Fibroblast of skin of right quadriceps (primary cell): Measurements from ENCODE around the gene MCOLN3.
"Not testable (repeated sequence)": the region's sequence is repeated elsewhere in the genome, so short reads cannot be mapped to it uniquely, and the experiment has no call there.

ENCODE experiments used
- DNase-seq: peaks from one replicate; pipeline ENCODE4 v3.0.0-alpha.2; 2013

Gene MCOLN3

GRCh38 chr1:84988588-84988987, 59.7 kb downstream of the MCOLN3 start:
- no peak for DNase-seq

- not testable (repeated sequence) for DNase-seq
Measured at GRCh38 chr1:84986561-84986960, 61.7 kb downstream of the MCOLN3 start.

- DNase-seq = no peak
Measured at GRCh38 chr1:84985365-84985764, 62.9 kb downstream of the MCOLN3 start.

GRCh38 chr1:84982395-84982794, 65.9 kb downstream of the MCOLN3 start:
- no peak for DNase-seq

DNA sequence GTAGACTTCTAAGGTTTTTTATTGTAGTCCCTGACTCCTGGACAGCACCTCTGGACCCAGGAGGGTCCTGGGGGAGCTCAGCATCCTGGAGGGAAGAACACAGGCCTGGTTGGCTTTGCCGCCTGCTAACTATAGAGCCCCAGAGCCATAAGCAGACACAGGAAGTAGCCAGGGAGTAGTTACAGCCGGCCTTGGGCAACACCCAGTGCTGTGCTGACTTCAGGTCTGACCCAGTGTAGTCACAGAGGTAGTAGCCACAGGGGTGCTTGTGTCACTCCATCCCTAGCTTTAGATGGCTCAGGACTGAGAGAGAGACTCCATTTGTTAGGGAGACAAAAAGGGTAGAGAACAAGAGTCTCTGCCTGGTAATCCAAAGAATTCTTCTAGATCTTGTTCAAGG, 73.3 kb downstream of the MCOLN3 start:
- DNase-seq = no peak

DNA sequence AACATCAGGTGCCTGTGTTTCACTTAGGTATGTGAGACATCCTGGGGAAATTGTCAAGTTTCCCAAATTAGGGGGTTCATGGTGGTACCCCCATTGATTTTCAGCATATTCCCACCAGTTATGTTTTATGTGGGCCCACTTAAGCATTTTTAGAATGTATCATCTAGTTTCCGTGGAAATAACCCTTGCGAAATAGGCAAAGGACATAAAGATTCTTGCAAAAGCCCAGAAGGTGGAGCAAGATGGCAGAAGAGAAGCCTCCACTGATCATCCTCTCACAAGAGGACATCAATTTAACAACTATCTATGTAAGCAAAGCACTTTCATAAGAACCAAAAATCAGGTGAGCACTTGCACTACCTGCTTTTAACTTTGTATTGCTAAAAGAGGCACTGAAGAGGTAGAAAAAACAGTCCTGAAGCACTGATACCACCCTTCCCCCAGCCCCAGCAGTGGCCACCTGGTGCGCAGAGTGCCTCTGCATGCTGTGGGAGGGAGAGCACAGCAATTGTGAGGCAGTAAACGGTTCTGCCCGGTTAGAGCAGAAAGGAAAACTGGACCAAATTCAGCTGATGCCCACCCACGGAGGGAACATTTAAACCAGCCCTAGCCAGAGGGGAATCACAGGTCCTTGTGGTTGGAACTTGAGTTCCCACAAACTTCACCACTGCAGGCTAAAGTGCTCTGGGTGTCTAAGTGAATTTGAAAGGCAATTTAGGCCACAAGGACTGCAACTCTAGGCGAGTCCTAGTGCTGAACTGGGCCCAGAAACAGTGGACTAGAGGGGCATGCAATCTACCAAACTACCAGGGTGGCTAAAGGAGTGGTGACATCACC, 74.6 kb downstream of the MCOLN3 start:
- peak; percentile 22 for DNase-seq

DNA sequence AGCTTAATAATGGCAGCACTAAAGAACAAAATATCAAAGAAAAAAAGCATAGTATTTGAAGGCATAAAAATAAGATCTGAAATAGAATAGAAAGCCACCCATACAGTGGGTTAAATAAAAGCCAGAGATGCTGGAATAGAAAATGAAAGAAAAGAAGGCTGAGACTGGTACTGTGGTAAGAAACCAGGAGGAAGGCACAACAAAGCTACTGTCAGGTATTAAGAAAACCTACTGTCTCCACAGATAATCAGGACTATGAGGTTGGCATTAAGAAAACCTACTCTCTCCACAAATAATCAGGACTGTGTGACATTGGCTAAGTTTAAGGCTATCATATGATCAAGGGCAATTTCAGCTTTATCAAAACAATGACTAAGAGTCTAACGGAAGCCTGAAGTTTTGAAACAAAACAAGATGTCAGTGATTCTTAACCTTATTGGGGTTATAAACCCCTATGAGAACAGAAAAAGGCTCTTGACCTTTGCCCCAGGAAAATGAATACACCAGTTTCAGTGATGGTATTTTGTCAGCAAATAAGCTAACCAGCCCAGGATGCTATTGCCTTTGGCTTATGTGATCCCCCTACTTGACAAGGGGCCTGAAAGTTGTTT, 75.8 kb downstream of the MCOLN3 start:
- DNase-seq = no peak

- no peak for DNase-seq
Measured at GRCh38 chr1:84971957-84972356, 76.3 kb downstream of the MCOLN3 start.

GRCh38 chr1:84969489-84970250, 78.6 kb downstream of the MCOLN3 start:
- DNase-seq = no peak

GRCh38 chr1:84968865-84969264, 79.4 kb downstream of the MCOLN3 start:
- DNase-seq = no peak

DNA sequence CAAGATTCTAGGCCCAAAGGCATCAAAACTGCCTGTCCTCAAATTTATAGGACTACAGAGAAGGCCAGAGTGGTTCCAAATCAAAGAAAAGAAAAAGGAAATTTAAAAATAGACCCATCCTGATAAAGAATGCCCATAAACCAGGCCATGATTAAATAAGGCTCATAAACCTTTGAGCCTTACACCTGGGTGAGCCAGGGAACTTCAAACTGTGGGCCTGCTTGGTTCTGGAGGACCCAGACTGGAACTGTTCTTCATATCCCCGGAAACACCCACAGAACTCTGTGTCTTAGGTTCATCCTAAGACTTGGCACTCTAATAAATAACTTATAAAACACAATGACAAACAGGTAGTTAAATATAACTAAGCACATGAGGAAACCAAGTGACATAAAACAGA, 80.2 kb downstream of the MCOLN3 start:
- DNase-seq = no peak
